ENCODE results near the gene PKNOX2.

DNA sequence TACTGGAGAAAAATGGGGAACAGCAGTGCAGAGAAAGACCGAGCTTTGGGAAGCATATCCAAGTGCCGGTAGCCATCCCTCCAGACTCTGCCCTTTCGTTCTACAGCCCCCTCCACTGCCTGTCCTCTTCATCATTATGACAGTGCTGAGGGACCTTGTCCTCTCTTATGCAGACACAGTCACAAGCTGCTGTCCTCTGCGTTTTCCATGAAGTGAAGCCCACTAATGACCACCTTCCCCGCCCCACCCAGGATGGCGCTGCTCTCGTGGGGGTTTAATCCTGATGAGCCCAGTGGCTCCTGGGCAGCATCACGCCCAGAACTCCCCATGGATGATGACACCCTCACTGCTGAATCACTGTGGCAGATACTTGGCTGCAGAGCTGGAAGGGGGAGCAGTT is 157.7 kb downstream of the PKNOX2 start:
- TF ChIP-seq POLR2AphosphoS5 (IDR thresholded peaks at IDR 0.05; ENCODE audit: low read depth, low read length) (no peak), POLR2A (IDR thresholded peaks at IDR 0.05; ENCODE audit: low read depth, low read length) (no peak)

Measured in GM12892 (cell line).